RWPE1 (cell line): ENCODE results near the gene SP100.
"Not testable (repeated sequence)": the region's sequence is repeated elsewhere in the genome, so short reads cannot be mapped to it uniquely, and the experiment has no call there.

Experiments used
- CTCF ChIA-PET: fragments of 350-600 bp; sonication (Branson Sonifier 250); formaldehyde crosslinking; extraction: SDS; loops from one replicate; lab custom pipeline; 2021; lab: Yijun Ruan, JAX
- POLR2A ChIA-PET: fragments of 400-600 bp; formaldehyde crosslinking; extraction: SDS; loops from one replicate; lab custom pipeline; 2020; ENCODE audit warnings: antibody characterized with exemption; ENCODE audit not compliant: low non-redundant PET; lab: Yijun Ruan, JAX
- DNase-seq: peaks from one replicate; pipeline ENCODE4 v3.0.0; 2012; ENCODE audit warnings: low spot score
- H3K27ac ChIP-seq: fragments of 450-650 bp; 2 replicates; pipeline ENCODE4 v1.5.1; 2017
- TF ChIP-seq, protein P1 (sequence below): fragments of 450-650 bp; conservative IDR thresholded peaks from 2 replicates; pipeline ENCODE4 v1.5.1; 2017; ENCODE audit warnings: low read depth, mild to moderate bottlenecking

The SP100 gene

GRCh38 chr2:230400454-230400853 is 15.5 kb upstream of the SP100 start:
- POLR2A ChIA-PET = no interaction called here
- DNase-seq = no peak
- CTCF ChIA-PET = no interaction called here
- no peak overlapping the region for H3K27ac ChIP-seq
- TF ChIP-seq, protein P1, sequence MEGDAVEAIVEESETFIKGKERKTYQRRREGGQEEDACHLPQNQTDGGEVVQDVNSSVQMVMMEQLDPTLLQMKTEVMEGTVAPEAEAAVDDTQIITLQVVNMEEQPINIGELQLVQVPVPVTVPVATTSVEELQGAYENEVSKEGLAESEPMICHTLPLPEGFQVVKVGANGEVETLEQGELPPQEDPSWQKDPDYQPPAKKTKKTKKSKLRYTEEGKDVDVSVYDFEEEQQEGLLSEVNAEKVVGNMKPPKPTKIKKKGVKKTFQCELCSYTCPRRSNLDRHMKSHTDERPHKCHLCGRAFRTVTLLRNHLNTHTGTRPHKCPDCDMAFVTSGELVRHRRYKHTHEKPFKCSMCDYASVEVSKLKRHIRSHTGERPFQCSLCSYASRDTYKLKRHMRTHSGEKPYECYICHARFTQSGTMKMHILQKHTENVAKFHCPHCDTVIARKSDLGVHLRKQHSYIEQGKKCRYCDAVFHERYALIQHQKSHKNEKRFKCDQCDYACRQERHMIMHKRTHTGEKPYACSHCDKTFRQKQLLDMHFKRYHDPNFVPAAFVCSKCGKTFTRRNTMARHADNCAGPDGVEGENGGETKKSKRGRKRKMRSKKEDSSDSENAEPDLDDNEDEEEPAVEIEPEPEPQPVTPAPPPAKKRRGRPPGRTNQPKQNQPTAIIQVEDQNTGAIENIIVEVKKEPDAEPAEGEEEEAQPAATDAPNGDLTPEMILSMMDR = no peak

DNA sequence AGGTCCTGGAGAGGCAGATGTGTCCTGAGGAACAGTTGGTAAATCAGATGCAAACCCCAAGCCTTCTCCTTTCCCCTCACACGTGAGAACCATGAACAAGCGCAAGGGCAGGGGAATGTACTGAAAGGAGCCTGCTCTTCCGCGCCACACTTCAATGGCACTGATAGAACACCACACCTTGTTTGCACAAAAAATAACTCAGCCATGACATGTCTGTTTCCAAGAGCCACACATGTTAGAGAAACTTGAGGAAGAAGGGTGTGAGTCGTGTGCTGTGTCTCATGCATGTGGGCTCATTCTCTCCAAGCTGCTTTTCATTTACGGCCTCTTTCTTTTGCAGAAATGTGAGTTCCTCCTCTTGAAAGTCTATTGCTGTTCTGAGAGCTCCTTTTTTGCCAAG is 15.0 kb upstream of the SP100 start:
- POLR2A ChIA-PET, H3K27ac ChIP-seq, DNase-seq, CTCF ChIA-PET: not testable (repeated sequence)

GRCh38 chr2:230403746-230404145 is 12.3 kb upstream of the SP100 start:
- no peak overlapping the region for H3K27ac ChIP-seq
- TF ChIP-seq, protein P1 = no peak
- POLR2A ChIA-PET = no interaction called here
- DNase-seq = no peak
- CTCF ChIA-PET = interaction anchor here (0.6 kb wide), 1 partner anchor 618 kb away, joined by 3 read pairs; no protein-coding TSS in a partner anchor

- ChIA-PET POLR2A (no interaction called here), CTCF (no interaction called here)
- H3K27ac ChIP-seq = no peak overlapping the region
- TF ChIP-seq, protein P1 = no peak
- no peak for DNase-seq
These were observed 10.2 kb upstream of the SP100 start for GRCh38 chr2:230405824-230406223.

DNA sequence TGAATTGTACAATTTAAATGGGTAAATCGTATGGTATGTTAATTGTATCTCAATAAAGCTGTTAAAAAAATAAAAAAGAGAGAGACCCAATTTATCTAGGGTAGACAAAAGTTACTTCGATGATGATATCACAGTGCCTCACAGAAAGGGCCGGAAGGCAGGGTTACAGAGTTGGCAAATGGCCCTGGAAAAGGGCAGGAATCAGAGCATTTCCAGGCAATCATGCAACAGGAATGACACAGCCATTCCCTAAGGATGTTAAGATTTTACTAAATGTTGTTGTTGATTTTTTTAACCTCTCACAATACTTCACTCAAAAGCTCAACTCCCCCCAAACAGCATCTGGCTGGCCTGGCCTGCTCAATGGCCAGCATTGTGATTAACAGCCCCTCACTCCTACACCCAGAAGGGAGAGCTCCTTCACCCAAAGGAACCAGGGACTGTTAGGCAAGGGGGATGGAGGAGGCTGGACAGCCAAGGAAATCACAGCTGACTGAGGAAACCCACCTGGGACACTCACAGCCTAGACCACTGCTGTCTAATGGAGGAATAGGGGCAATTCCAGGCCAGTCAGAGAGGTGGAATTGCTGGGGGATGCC is 7.7 kb upstream of the SP100 start:
- DNase-seq = peak; percentile 50
- POLR2A ChIA-PET = no interaction called here
- TF ChIP-seq, protein P1 = no peak
- CTCF ChIA-PET = no interaction called here
- H3K27ac ChIP-seq = peak overlapping the region; percentile 73

DNA sequence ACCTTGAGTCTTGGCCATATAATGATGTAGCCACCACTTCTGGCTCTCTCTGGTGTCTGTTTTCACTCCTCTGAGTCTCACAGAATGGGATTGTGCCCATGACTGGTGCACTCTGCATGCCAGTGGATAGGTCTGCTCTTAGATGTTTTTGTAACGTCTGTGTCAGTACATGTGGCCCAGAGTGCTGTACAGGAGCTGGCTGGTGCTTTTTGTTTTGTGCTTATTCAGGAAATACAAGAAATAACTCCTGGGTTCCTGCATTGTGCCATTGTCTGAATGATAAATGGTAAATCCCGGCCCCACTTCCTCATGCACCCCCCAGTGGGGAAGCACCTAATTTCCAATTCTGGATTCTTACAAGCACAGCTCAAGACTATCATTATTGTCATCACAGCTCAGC is 6.7 kb upstream of the SP100 start:
- peak overlapping the region; percentile 73; the same call in 1 of the 2 replicates for H3K27ac ChIP-seq
- DNase-seq, POLR2A ChIA-PET: not testable (repeated sequence)
- CTCF ChIA-PET = interaction anchor here (0.8 kb wide), 1 partner anchor 109 kb away, joined by 3 read pairs; no protein-coding TSS in a partner anchor

DNA sequence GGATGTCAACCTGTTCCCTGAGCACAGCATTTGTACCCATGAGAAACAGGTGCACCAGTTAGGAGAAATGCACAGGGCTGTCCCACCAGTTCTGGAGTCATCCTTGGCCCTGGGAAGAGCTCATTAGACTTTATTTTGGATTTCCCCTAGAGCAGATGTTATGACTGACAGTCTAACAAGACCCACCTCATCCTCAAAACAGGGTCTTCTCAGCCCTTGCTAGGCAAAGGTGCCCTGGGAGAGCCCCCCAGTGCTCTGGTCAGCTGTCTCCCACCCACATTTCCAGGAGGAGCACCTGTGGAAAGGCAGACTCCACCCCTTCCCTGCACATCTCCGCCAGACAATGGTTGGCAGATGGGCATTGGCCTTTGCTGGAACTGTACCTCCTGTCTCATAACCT is 5.7 kb upstream of the SP100 start:
- ChIA-PET CTCF (no interaction called here), POLR2A (no interaction called here)
- TF ChIP-seq, protein P1 = no peak

More for the DNA sequence above, 5.7 kb upstream of the SP100 start:
- H3K27ac ChIP-seq = no peak overlapping the region
- DNase-seq = no peak
